GM13977 (cell line): Measurements from ENCODE around the gene HECW1.

Experiments used
- DNase-seq: peaks from one replicate; pipeline ENCODE4 v3.0.0; 2012; ENCODE audit warnings: low spot score
- CTCF ChIP-seq: IDR thresholded peaks from 2 replicates; pipeline ENCODE4 v1.5.1; 2012; ENCODE audit warnings: mild to moderate bottlenecking, control low read depth; ENCODE audit not compliant: insufficient read depth; ENCODE audit errors: extremely low read depth, missing control alignments
- in situ Hi-C: fragments of 300-500 bp; cut with MboI; formaldehyde crosslinking; loops from one replicate; pipeline ENCODE4 v1.12.0; 2022; ENCODE audit warnings: low sequenced_read_pairs, low pct_unique_long_range_greater_than_20kb, mixed read lengths, inconsistent platforms; ENCODE audit not compliant: unreplicated experiment

The HECW1 gene

GRCh38 chr7:43469051-43469450 lies 356.6 kb downstream of the HECW1 start:
- in situ Hi-C loops, result loop anchor here (25.0 kb wide), 1 partner anchor 368 kb away; no protein-coding TSS in a partner anchor

GRCh38 chr7:43470110-43470509 lies 357.7 kb downstream of the HECW1 start:
- in situ Hi-C loops, result loop anchor here (25.0 kb wide), 1 partner anchor 367 kb away; no protein-coding TSS in a partner anchor
- no peak for DNase-seq
- TF ChIP-seq CTCF, result no peak

More at GRCh38 chr7:43469051-43469450, 356.6 kb downstream of the HECW1 start:
- TF ChIP-seq CTCF, result no peak
- no peak for DNase-seq

GRCh38 chr7:43475983-43476382 lies 363.5 kb downstream of the HECW1 start:
- no peak for TF ChIP-seq CTCF

GRCh38 chr7:43476896-43477295 lies 364.4 kb downstream of the HECW1 start:
- TF ChIP-seq CTCF, result no peak
- in situ Hi-C loops, result no loop called here
- DNase-seq, result no peak

More at GRCh38 chr7:43475983-43476382, 363.5 kb downstream of the HECW1 start:
- DNase-seq, result no peak
- in situ Hi-C loops, result no loop called here

GRCh38 chr7:43479042-43479441 lies 366.6 kb downstream of the HECW1 start:
- DNase-seq, result no peak
- in situ Hi-C loops, result no loop called here
- peak; percentile 30 for TF ChIP-seq CTCF

DNA sequence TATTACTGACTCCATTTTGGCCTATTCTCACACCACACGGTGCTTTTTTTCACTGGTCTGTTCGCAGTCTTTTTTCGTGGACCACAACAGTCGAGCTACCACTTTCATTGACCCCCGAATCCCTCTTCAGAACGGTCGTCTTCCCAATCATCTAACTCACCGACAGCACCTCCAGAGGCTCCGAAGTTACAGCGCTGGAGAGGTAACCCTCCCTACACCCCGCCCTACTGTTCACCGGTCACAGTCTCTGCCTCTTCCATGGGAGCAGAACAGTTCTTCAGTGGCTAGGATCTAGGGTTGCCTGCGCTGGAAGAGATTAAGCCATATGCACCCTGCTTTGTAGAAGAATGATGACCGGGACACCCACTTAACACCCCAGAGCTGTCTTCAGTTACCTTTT lies 367.1 kb downstream of the HECW1 start:
- in situ Hi-C loops, result no loop called here
- no peak for DNase-seq
- no peak for TF ChIP-seq CTCF

DNA sequence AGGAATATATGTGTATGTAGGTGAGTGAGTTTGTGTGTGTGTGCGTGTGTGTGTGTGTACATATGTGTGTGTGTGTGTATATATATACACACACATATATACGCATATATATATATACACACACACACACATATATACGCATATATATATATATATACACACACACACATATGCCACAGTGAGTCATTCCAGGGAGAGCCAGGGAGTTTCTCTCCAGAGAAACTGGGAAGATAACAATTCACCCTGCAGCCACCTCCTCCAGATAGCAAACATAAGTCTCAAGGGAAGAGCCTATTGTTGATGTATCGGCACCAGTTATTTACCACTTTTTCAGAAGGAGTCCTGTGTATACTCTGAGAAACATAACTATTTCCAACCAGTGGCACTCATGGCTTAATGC lies 368.1 kb downstream of the HECW1 start:
- no peak for TF ChIP-seq CTCF
- DNase-seq, result no peak
- in situ Hi-C loops, result no loop called here
